ENCODE results near the gene RER1. TPM values are rescaled to one million over a fixed set of nuclear protein-coding genes. Genes with fewer than 3 reads are reported as not detected.

Gene RER1
- polyA plus RNA-seq, 1 experiment: 255 TPM

DNA sequence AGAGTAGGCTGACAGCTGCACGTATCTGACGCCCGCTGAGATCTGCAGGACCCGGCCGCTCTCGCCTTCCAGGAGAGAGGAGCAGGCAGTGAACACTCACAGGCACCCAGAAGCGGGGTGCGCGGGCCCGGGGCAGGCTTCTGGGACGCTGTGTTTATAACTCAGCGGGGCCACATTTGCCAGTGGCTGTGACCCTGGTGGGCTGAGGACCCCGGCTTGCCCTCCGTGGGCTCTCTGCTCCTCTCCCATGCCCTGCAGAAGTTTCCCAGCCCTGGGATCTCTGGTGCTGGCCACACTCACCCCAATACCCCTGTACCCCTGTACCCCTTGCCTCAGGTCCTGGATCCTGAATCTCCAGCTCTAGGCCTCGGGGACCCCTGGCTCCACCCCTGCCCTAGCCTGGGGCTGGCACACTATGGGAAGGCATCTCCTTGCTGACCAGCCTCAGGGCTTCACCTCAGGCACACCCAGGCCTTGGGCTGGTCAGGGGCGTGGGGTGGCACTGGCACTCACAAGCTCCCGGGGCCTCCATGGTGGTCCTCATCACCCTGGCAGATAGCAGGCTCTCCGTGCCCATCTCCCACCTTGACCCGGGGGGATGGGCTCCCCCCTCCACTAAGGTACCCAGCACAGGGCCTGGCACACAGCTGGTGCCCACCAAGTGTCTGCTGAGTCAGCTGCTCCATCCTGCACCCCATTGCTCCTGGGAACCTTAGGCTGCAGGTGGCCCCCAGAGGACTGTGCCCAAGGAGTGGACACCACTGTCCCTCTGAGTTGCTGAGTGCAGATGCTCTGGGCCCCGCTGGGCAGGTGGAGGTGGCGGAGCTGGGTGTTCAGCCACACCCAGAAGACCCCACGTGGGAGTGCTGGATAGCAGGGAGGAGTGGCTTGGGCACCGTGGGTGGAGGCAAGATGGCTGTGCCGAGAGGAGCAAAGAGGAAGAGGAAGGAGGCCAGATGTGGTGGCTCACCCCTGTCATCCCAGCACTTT lies 32.7 kb upstream of the RER1 start:
- Histone ChIP-seq H3K27me3 (ENCODE audit: control insufficient read depth, insufficient read depth, low read length) (no peaks in the 10 kb centered on the region), H3K36me3 (ENCODE audit: control insufficient read depth, insufficient read depth, low read length) (no peaks in the 10 kb centered on the region), H3K4me3 (ENCODE audit: low read depth, low read length) (no peak overlapping the region)
- no peak for DNase-seq (ENCODE audit: low read depth)
- CTCF ChIA-PET: interaction anchor here (0.8 kb wide), 1 partner anchor 164 kb away, joined by 3 read pairs; the partner anchor contains the start of gene FAAP20
- TF ChIP-seq, protein P1, sequence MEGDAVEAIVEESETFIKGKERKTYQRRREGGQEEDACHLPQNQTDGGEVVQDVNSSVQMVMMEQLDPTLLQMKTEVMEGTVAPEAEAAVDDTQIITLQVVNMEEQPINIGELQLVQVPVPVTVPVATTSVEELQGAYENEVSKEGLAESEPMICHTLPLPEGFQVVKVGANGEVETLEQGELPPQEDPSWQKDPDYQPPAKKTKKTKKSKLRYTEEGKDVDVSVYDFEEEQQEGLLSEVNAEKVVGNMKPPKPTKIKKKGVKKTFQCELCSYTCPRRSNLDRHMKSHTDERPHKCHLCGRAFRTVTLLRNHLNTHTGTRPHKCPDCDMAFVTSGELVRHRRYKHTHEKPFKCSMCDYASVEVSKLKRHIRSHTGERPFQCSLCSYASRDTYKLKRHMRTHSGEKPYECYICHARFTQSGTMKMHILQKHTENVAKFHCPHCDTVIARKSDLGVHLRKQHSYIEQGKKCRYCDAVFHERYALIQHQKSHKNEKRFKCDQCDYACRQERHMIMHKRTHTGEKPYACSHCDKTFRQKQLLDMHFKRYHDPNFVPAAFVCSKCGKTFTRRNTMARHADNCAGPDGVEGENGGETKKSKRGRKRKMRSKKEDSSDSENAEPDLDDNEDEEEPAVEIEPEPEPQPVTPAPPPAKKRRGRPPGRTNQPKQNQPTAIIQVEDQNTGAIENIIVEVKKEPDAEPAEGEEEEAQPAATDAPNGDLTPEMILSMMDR (IDR thresholded peaks at IDR 0.05; ENCODE audit: insufficient read depth, low read depth, low read length): no peak
- POLR2A ChIA-PET: no interaction called here

DNA sequence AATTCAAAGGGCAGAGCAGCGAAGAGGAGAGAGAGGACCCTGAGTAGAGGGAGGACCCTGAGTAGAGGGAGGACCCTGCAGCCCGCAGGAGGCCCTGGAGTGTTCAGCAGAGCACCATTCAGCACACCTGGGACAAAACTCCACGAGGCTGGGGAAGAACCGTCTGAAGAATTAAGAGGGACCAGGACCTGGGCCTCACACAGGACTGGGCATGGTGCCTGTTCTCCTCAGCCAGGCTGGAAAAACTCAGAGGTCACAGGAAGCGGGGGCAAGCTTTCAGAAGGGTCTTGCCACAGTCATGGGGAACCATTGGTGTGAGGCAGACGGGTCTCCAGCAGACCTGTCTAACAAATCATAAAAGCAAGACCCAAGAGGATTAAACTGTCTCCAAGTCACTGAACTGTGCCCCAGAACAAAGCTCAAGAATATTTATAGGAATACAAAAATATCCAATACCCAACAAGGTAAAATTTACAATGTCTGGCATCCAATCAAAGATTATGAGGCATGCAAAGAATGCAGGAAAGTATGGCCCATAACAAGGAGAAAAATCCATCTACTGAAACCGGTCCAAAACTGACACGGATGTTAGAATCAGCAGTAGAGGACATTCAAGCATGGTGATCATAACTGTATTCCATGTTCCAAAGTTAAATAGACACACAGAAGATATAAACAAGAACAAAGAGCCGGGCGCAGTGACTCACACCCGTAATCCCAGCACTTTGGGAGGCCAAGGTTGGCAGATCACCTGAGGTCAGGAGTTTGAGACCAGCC lies 30.9 kb upstream of the RER1 start:
- DNase-seq (ENCODE audit: low read depth): peak; percentile 2
- H3K36me3 ChIP-seq (ENCODE audit: control insufficient read depth, insufficient read depth, low read length): no peaks in the 10 kb centered on the region
- POLR2A ChIA-PET: interaction anchor here (0.7 kb wide), 1 partner anchor 127 kb away, joined by 4 read pairs; no protein-coding TSS in a partner anchor
- TF ChIP-seq, protein P1 (IDR thresholded peaks at IDR 0.05; ENCODE audit: insufficient read depth, low read depth, low read length): no peak
- CTCF ChIA-PET: interaction anchor here (1.6 kb wide), 1 partner anchor 20 kb away, joined by 7 read pairs; no protein-coding TSS in a partner anchor
- H3K27me3 ChIP-seq (ENCODE audit: control insufficient read depth, insufficient read depth, low read length): no peaks in the 10 kb centered on the region
- no peak overlapping the region for H3K4me3 ChIP-seq (ENCODE audit: low read depth, low read length)

DNA sequence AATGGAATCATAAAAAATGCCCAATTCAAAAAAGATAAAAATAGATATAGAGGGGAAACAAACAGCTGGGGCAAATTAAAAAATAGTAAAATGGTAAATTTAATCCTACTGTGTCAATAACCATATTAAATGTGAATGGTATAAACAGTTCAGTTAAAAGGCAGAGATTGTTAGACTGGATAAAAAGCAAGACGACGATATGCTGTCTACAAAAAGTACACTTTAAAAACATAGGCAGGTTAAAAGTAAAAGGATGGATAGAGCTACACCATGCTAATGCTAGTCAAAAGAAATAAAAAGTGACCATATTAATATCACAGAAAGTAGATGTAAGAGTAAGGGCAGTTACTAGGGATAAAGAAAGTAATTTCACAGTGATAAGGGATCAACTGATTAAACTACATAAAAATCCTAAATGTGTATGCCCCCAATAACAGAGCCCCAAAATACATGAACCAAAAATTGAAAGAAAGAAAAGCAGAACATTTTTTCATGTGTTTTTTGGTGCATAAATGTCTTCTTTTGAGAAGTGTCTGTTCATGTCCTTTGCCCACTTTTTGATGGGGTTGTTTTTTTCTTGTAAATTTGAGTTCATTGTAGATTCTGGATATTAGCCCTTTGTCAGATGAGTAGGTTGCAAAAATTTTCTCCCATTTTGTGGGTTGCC lies 27.7 kb upstream of the RER1 start:
- TF ChIP-seq, protein P1 (IDR thresholded peaks at IDR 0.05; ENCODE audit: insufficient read depth, low read depth, low read length): no peak
- Histone ChIP-seq H3K36me3 (ENCODE audit: control insufficient read depth, insufficient read depth, low read length) (no peaks in the 10 kb centered on the region), H3K27me3 (ENCODE audit: control insufficient read depth, insufficient read depth, low read length) (no peaks in the 10 kb centered on the region), H3K4me3 (ENCODE audit: low read depth, low read length) (no peak overlapping the region)
- POLR2A ChIA-PET: no interaction called here
- DNase-seq (ENCODE audit: low read depth): no peak
- CTCF ChIA-PET: interaction anchor here (1.1 kb wide), 1 partner anchor 18 kb away, joined by 6 read pairs; no protein-coding TSS in a partner anchor

DNA sequence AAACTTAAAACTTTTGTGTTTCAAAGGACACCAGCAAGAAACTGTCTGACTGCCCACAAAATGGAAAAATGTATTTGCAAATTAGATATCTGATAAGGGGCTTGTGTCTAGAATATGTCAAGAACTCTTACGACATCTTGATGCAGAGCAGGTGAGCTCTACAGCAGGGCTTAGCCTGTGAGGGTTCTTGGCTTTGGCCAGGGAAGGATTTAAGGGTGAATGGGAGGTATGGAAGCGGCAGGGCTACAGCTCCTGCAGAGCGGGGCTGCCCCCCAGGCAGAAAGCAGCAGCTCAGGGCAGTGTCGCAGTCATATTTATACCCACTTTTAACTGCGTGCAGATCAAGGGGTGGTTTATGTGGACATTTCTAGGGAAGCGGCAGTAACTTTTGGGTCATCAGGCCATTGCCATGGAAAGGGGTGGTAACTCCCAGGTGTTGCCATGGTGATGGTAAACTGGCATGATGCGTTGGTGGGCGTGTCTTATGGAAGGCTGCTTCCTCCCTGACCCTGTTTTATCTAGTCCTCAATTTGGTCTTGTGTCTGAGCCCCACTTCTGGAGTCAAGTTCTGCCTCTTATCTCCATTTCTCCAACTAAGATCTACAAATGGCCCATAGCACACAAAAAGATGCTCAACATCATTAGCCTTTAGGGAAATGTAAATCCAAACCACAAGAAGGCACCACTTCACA lies 23.4 kb upstream of the RER1 start:
- Histone ChIP-seq H3K36me3 (ENCODE audit: control insufficient read depth, insufficient read depth, low read length) (no peaks in the 10 kb centered on the region), H3K27me3 (ENCODE audit: control insufficient read depth, insufficient read depth, low read length) (no peaks in the 10 kb centered on the region), H3K4me3 (ENCODE audit: low read depth, low read length) (no peak overlapping the region)
- ChIA-PET CTCF (interaction anchor here (0.6 to 1.0 kb wide), 3 partner anchors 11 to 179 kb away, joined by 3 read pairs; no protein-coding TSS in a partner anchor), POLR2A (no interaction called here)
- no peak for DNase-seq (ENCODE audit: low read depth)
- TF ChIP-seq, protein P1 (IDR thresholded peaks at IDR 0.05; ENCODE audit: insufficient read depth, low read depth, low read length): no peak

All from BJ (cell line).